ENCODE data around the gene DSC2.

DSC2 gene

DNA sequence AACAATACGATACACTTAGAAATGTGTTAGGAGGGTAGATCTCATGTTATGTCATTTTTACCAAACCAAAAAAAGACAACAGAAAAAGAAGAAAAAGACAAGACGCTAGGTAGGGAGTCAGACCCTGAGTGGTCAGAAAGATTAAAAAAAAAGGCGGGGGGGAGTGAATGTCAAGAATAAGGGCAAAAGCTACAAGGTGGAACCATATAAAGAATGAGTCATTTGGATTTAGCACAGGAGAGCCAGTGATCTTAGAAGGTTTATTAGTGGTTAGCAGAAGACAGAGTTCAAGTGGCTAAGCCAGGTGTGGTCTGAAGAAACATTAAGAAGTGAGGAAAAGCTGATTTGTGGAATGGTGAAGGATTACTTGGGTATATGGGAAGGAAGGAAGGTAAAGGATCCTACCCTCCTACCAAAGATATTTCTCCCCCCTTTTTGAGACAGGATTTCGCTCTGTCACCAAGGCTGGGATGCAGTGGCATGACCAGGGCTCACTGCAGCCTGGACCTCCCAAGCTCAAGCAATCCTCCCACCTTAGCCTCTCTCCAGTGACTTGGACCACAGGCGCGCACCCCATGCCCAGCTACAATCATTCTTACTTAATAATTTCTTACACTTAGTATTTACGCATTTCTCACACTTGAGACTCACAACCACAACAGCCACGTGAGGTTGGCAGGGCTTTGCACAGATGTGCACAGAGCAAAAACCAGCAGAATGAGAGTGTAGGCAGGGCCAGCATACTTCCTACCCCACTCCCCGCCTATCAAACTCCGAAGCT, 2.6 kb downstream of the DSC2 start:
- no peaks in the 10 kb centered on the region for H3K36me3 ChIP-seq (ENCODE audit: control insufficient read depth in 1 of 2, insufficient read depth in 2 of 2, low read length in 2 of 2)
- peak overlapping the region; percentile 78 to 83 for H3K4me3 ChIP-seq (ENCODE audit: low read depth in 1 of 2, low read length in 2 of 2)
- H3K27ac ChIP-seq (ENCODE audit: low read depth, low read length): peak overlapping the region; percentile 54
- peaks cover 31 to 39% of the 10 kb centered on the region in 2 donors for H3K4me1 ChIP-seq (ENCODE audit: control insufficient read depth in 1 of 2, insufficient read depth in 2 of 2, low read length in 2 of 2)
- H3K9ac ChIP-seq (ENCODE audit: low read depth in 1 of 2, low read length in 2 of 2): peak overlapping the region; percentile 49 to 93
- no peaks in the 10 kb centered on the region for H3K27me3 ChIP-seq (ENCODE audit: control insufficient read depth in 1 of 2, insufficient read depth in 2 of 2, low read length in 2 of 2)
- no peaks in the 10 kb centered on the region for H3K9me3 ChIP-seq (ENCODE audit: control insufficient read depth in 1 of 2, low read length in 2 of 2)

DNA sequence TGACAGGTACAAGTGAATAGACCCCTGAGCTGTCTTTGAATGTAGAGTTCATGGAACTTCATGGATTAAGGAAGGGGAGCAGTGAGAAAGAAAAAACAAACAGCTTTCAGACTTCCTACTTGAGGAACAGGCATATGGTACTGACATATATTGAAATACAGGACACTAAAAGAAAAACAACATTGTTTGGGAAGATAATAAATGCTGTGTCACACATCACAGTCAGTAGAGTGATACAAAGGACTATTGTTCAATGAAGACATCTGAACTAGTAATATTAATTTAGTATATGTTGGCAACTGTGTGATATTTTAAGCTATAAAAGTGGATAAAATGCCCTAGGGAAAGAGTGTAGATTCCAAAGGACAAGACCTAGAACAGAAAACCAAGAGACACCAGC, 3.3 kb downstream of the DSC2 start:
- no peaks in the 10 kb centered on the region for H3K9me3 ChIP-seq (ENCODE audit: control insufficient read depth in 1 of 2, low read length in 2 of 2)
- H3K9ac ChIP-seq (ENCODE audit: low read depth in 1 of 2, low read length in 2 of 2): peak overlapping the region; percentile 22 to 29
- no peaks in the 10 kb centered on the region for H3K27me3 ChIP-seq (ENCODE audit: control insufficient read depth in 1 of 2, insufficient read depth in 2 of 2, low read length in 2 of 2)
- H3K4me3 ChIP-seq (ENCODE audit: low read depth in 1 of 2, low read length in 2 of 2): peak overlapping the region; percentile 48 to 83
- H3K4me1 ChIP-seq (ENCODE audit: control insufficient read depth in 1 of 2, insufficient read depth in 2 of 2, low read length in 2 of 2): peaks cover 31 to 43% of the 10 kb centered on the region in 2 donors
- H3K36me3 ChIP-seq (ENCODE audit: control insufficient read depth in 1 of 2, insufficient read depth in 2 of 2, low read length in 2 of 2): no peaks in the 10 kb centered on the region
- peak overlapping the region; percentile 47 for H3K27ac ChIP-seq (ENCODE audit: low read depth, low read length)

DNA sequence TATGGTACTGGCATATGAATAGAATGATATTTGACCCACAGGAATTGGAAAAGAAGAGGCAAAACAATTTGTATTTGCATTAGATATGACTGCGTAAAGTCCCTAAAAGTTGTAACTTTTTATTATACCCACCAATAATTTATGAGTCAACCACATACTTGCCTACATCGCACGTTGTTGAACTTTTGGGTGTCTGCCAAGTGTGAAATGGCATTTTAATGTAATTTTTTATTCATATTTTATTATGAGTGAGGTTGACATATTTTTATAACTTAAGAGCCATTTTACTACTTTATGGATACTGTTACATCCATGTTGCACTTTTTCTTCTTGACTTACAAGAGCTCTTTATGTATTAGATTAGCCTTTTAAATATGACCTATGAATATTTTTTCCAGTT, 4.6 kb downstream of the DSC2 start:
- Histone ChIP-seq H3K36me3 (ENCODE audit: control insufficient read depth in 1 of 2, insufficient read depth in 2 of 2, low read length in 2 of 2) (peaks cover 4% of the 10 kb centered on the region in 2 donors), H3K27ac (ENCODE audit: low read depth, low read length) (no peak overlapping the region), H3K4me3 (ENCODE audit: low read depth in 1 of 2, low read length in 2 of 2) (no peak overlapping the region), H3K9me3 (ENCODE audit: control insufficient read depth in 1 of 2, low read length in 2 of 2) (no peaks in the 10 kb centered on the region), H3K27me3 (ENCODE audit: control insufficient read depth in 1 of 2, insufficient read depth in 2 of 2, low read length in 2 of 2) (no peaks in the 10 kb centered on the region), H3K4me1 (ENCODE audit: control insufficient read depth in 1 of 2, insufficient read depth in 2 of 2, low read length in 2 of 2) (peaks cover 30 to 37% of the 10 kb centered on the region in 2 donors), H3K9ac (ENCODE audit: low read depth in 1 of 2, low read length in 2 of 2) (no peak overlapping the region)

GRCh38 chr18:31093880-31094279, 8.3 kb downstream of the DSC2 start:
- Histone ChIP-seq H3K36me3 (ENCODE audit: control insufficient read depth in 1 of 2, insufficient read depth in 2 of 2, low read length in 2 of 2) (peaks cover 6 to 30% of the 10 kb centered on the region in 2 donors), H3K27ac (ENCODE audit: low read depth, low read length) (no peak overlapping the region), H3K27me3 (ENCODE audit: control insufficient read depth in 1 of 2, insufficient read depth in 2 of 2, low read length in 2 of 2) (no peaks in the 10 kb centered on the region), H3K4me3 (ENCODE audit: low read depth in 1 of 2, low read length in 2 of 2) (peak overlapping the region in 1 of 2 donors; percentile 11), H3K9ac (ENCODE audit: low read depth in 1 of 2, low read length in 2 of 2) (no peak overlapping the region), H3K9me3 (ENCODE audit: control insufficient read depth in 1 of 2, low read length in 2 of 2) (no peaks in the 10 kb centered on the region), H3K4me1 (ENCODE audit: control insufficient read depth in 1 of 2, insufficient read depth in 2 of 2, low read length in 2 of 2) (peaks cover 16 to 32% of the 10 kb centered on the region in 2 donors)

GRCh38 chr18:31093294-31093693, 8.9 kb downstream of the DSC2 start:
- Histone ChIP-seq H3K27me3 (ENCODE audit: control insufficient read depth in 1 of 2, insufficient read depth in 2 of 2, low read length in 2 of 2) (no peaks in the 10 kb centered on the region), H3K9me3 (ENCODE audit: control insufficient read depth in 1 of 2, low read length in 2 of 2) (no peaks in the 10 kb centered on the region), H3K4me1 (ENCODE audit: control insufficient read depth in 1 of 2, insufficient read depth in 2 of 2, low read length in 2 of 2) (peaks cover 10 to 26% of the 10 kb centered on the region in 2 donors), H3K9ac (ENCODE audit: low read depth in 1 of 2, low read length in 2 of 2) (no peak overlapping the region), H3K4me3 (ENCODE audit: low read depth in 1 of 2, low read length in 2 of 2) (no peak overlapping the region), H3K36me3 (ENCODE audit: control insufficient read depth in 1 of 2, insufficient read depth in 2 of 2, low read length in 2 of 2) (peaks cover 6 to 35% of the 10 kb centered on the region in 2 donors), H3K27ac (ENCODE audit: low read depth, low read length) (no peak overlapping the region)

- no peaks in the 10 kb centered on the region for H3K27me3 ChIP-seq (ENCODE audit: control insufficient read depth in 1 of 2, insufficient read depth in 2 of 2, low read length in 2 of 2)
- H3K27ac ChIP-seq (ENCODE audit: low read depth, low read length): no peak overlapping the region
- H3K9ac ChIP-seq (ENCODE audit: low read depth in 1 of 2, low read length in 2 of 2): no peak overlapping the region
- H3K4me1 ChIP-seq (ENCODE audit: control insufficient read depth in 1 of 2, insufficient read depth in 2 of 2, low read length in 2 of 2): peaks cover 8 to 18% of the 10 kb centered on the region in 2 donors
- no peaks in the 10 kb centered on the region for H3K9me3 ChIP-seq (ENCODE audit: control insufficient read depth in 1 of 2, low read length in 2 of 2)
- H3K4me3 ChIP-seq (ENCODE audit: low read depth in 1 of 2, low read length in 2 of 2): no peak overlapping the region
- peaks cover 13 to 47% of the 10 kb centered on the region in 2 donors for H3K36me3 ChIP-seq (ENCODE audit: control insufficient read depth in 1 of 2, insufficient read depth in 2 of 2, low read length in 2 of 2)
These were observed 10.9 kb downstream of the DSC2 start for GRCh38 chr18:31091350-31091749.

DNA sequence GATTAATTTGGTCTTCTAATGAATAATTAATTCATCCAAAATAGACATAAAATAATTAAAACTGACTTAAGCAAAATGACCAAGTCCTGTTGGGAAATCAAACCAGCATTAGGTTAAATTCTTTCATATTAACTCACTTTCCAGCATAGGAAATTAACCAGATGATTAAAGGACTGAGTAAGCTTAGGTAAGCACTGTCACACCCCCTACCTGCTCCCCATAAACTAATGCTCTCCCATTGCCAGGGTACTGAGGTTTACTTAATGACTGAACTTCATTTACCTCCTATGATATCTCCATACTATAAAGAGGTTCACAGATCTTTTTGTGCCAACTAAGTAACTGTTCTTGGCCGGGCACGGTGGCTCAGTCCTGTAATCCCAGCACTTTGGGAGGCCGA, 13.7 kb downstream of the DSC2 start:
- Histone ChIP-seq H3K9me3 (ENCODE audit: control insufficient read depth in 1 of 2, low read length in 2 of 2) (no peaks in the 10 kb centered on the region), H3K9ac (ENCODE audit: low read depth in 1 of 2, low read length in 2 of 2) (no peak overlapping the region), H3K27ac (ENCODE audit: low read depth, low read length) (no peak overlapping the region), H3K27me3 (ENCODE audit: control insufficient read depth in 1 of 2, insufficient read depth in 2 of 2, low read length in 2 of 2) (no peaks in the 10 kb centered on the region), H3K4me1 (ENCODE audit: control insufficient read depth in 1 of 2, insufficient read depth in 2 of 2, low read length in 2 of 2) (no peaks in the 10 kb centered on the region), H3K4me3 (ENCODE audit: low read depth in 1 of 2, low read length in 2 of 2) (no peak overlapping the region), H3K36me3 (ENCODE audit: control insufficient read depth in 1 of 2, insufficient read depth in 2 of 2, low read length in 2 of 2) (peaks cover 13 to 48% of the 10 kb centered on the region in 2 donors)

- Histone ChIP-seq H3K9ac (ENCODE audit: low read depth in 1 of 2, low read length in 2 of 2) (no peak overlapping the region), H3K27ac (ENCODE audit: low read depth, low read length) (no peak overlapping the region), H3K4me1 (ENCODE audit: control insufficient read depth in 1 of 2, insufficient read depth in 2 of 2, low read length in 2 of 2) (no peaks in the 10 kb centered on the region), H3K9me3 (ENCODE audit: control insufficient read depth in 1 of 2, low read length in 2 of 2) (no peaks in the 10 kb centered on the region), H3K4me3 (ENCODE audit: low read depth in 1 of 2, low read length in 2 of 2) (no peak overlapping the region), H3K36me3 (ENCODE audit: control insufficient read depth in 1 of 2, insufficient read depth in 2 of 2, low read length in 2 of 2) (peaks cover 8 to 33% of the 10 kb centered on the region in 2 donors), H3K27me3 (ENCODE audit: control insufficient read depth in 1 of 2, insufficient read depth in 2 of 2, low read length in 2 of 2) (no peaks in the 10 kb centered on the region)
These were observed 22.2 kb downstream of the DSC2 start for GRCh38 chr18:31079973-31080372.

- peaks cover 21 to 52% of the 10 kb centered on the region in 2 donors for H3K36me3 ChIP-seq (ENCODE audit: control insufficient read depth in 1 of 2, insufficient read depth in 2 of 2, low read length in 2 of 2)
- no peaks in the 10 kb centered on the region for H3K4me1 ChIP-seq (ENCODE audit: control insufficient read depth in 1 of 2, insufficient read depth in 2 of 2, low read length in 2 of 2)
- no peak overlapping the region for H3K9ac ChIP-seq (ENCODE audit: low read depth in 1 of 2, low read length in 2 of 2)
- H3K27ac ChIP-seq (ENCODE audit: low read depth, low read length): no peak overlapping the region
- H3K27me3 ChIP-seq (ENCODE audit: control insufficient read depth in 1 of 2, insufficient read depth in 2 of 2, low read length in 2 of 2): no peaks in the 10 kb centered on the region
- H3K9me3 ChIP-seq (ENCODE audit: control insufficient read depth in 1 of 2, low read length in 2 of 2): no peaks in the 10 kb centered on the region
- H3K4me3 ChIP-seq (ENCODE audit: low read depth in 1 of 2, low read length in 2 of 2): no peak overlapping the region
These were observed 24.3 kb downstream of the DSC2 start for GRCh38 chr18:31077878-31078277.

DNA sequence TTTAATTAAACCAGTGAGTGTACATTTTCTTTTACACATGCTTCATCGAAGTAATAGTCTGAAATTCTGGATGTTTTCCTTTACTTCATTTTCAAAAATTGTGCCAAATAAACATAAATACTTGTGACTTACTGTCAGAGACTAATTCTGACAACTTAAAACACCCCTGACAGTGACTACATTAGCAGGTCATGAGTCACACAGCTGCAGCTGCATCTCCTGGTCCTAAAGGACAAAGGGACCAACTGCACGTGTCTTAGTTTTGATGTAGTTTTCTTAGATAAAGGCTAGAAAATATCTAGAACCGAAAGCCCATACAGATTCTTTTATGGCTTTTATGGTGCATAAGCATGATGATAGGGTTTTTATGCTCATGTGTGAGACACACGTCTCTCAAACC, 30.0 kb downstream of the DSC2 start:
- no peaks in the 10 kb centered on the region for H3K4me1 ChIP-seq (ENCODE audit: control insufficient read depth in 1 of 2, insufficient read depth in 2 of 2, low read length in 2 of 2)
- no peak overlapping the region for H3K4me3 ChIP-seq (ENCODE audit: low read depth in 1 of 2, low read length in 2 of 2)
- H3K27ac ChIP-seq (ENCODE audit: low read depth, low read length): no peak overlapping the region
- H3K9me3 ChIP-seq (ENCODE audit: control insufficient read depth in 1 of 2, low read length in 2 of 2): no peaks in the 10 kb centered on the region
- no peak overlapping the region for H3K9ac ChIP-seq (ENCODE audit: low read depth in 1 of 2, low read length in 2 of 2)
- H3K36me3 ChIP-seq (ENCODE audit: control insufficient read depth in 1 of 2, insufficient read depth in 2 of 2, low read length in 2 of 2): peaks cover 21 to 59% of the 10 kb centered on the region in 2 donors
- no peaks in the 10 kb centered on the region for H3K27me3 ChIP-seq (ENCODE audit: control insufficient read depth in 1 of 2, insufficient read depth in 2 of 2, low read length in 2 of 2)

All from duodenal mucosa (tissue), 2 donors.